Activated CD4-positive, alpha-beta T cell treated with anti-CD3 and anti-CD28 coated beads, Interleukin-10, Interleukin-2, amounts not matched to agents 100 ng/mL and 50 ng/mL, durations not matched to agents 16 hours and 8 hours (primary cell): ENCODE results near the gene RPL19.

Source experiments
- DNase-seq: peaks from one replicate; pipeline ENCODE4 v3.0.0-alpha.2; 2020

RPL19 gene

GRCh38 chr17:39252788-39253460 is 52.8 kb downstream of the RPL19 start:
- no peak for DNase-seq
